Neuronal stem cell (in vitro differentiated cells): Measurements from ENCODE around the gene RAB3GAP1. TPM values are rescaled to one million over a fixed set of nuclear protein-coding genes. Genes with fewer than 3 reads are reported as not detected.

ENCODE experiments used
- DNase-seq: peaks from one replicate; pipeline ENCODE4 v3.0.0-alpha.2; 2013; ENCODE audit warnings: low spot score
- H2AFZ ChIP-seq: one replicate; pipeline ENCODE4 v1.6.1; 2013; ENCODE audit warnings: mild to moderate bottlenecking, low read length, inconsistent platforms
- H2AK5ac ChIP-seq: 2 replicates; pipeline ENCODE4 v1.6.1; 2013; ENCODE audit warnings: low read depth, mild to moderate bottlenecking, inconsistent platforms, low read length, moderate library complexity, mixed read lengths
- H2BK120ac ChIP-seq: 2 replicates; pipeline ENCODE4 v1.6.1; 2013; ENCODE audit warnings: low read depth, mild to moderate bottlenecking, inconsistent platforms, low read length, moderate library complexity, mixed read lengths
- H2BK12ac ChIP-seq: one replicate; pipeline ENCODE4 v1.6.1; 2013; ENCODE audit warnings: low read length, inconsistent platforms
- H2BK15ac ChIP-seq: 2 replicates; pipeline ENCODE4 v1.6.1; 2013; ENCODE audit warnings: mild to moderate bottlenecking, low read length, inconsistent platforms, mixed read lengths
- H2BK5ac ChIP-seq: one replicate; pipeline ENCODE4 v1.6.1; 2013; ENCODE audit warnings: inconsistent platforms, mild to moderate bottlenecking, low read length, moderate library complexity
- H3K14ac ChIP-seq: one replicate; pipeline ENCODE4 v1.6.1; 2013; ENCODE audit warnings: low read length, inconsistent platforms
- H3K18ac ChIP-seq: 2 replicates; pipeline ENCODE4 v1.6.1; 2013; ENCODE audit warnings: low read length, inconsistent platforms
- H3K23ac ChIP-seq: 2 replicates; pipeline ENCODE4 v1.6.1; 2013; ENCODE audit warnings: low read depth, mild to moderate bottlenecking, mixed read lengths, low read length, inconsistent platforms; ENCODE audit not compliant: poor library complexity
- H3K27ac ChIP-seq: replicated peaks from 3 replicates; pipeline ENCODE4 v1.5.1; 2013; ENCODE audit warnings: low read length, inconsistent platforms
- H3K27me3 ChIP-seq, 3 experiments: 2 replicates each; pipeline ENCODE4 v1.6.1; 2013; ENCODE audit warnings: low read length in 3 of 3, mild to moderate bottlenecking in 2 of 3, inconsistent platforms in 1 of 3, low read depth in 1 of 3, mixed read lengths in 1 of 3, moderate library complexity in 1 of 3; ENCODE audit not compliant: control insufficient read depth in 3 of 3, insufficient read depth in 3 of 3
- H3K36me3 ChIP-seq, 2 donors: replicated peaks in 1 of 2; 2 replicates each; pipeline ENCODE4 v1.6.1; 2013; ENCODE audit warnings: low read length in 2 of 2; ENCODE audit not compliant: control insufficient read depth in 2 of 2, insufficient read depth in 2 of 2
- H3K4ac ChIP-seq: 2 replicates; pipeline ENCODE4 v1.6.1; 2013; ENCODE audit warnings: inconsistent platforms, mild to moderate bottlenecking, low read length, moderate library complexity
- H3K4me1 ChIP-seq, 2 donors: 1 replicate in 1 of 2; 2 replicates in 1 of 2; pipeline ENCODE4 v1.6.1; 2013; ENCODE audit warnings: low read length in 2 of 2, low read depth in 1 of 2; ENCODE audit not compliant: control insufficient read depth in 2 of 2, insufficient read depth in 1 of 2
- H3K4me2 ChIP-seq: one replicate; pipeline ENCODE4 v1.6.1; 2013; ENCODE audit warnings: mild to moderate bottlenecking, low read length, inconsistent platforms; ENCODE audit not compliant: insufficient read depth, poor library complexity, severe bottlenecking
- H3K4me3 ChIP-seq, 2 donors: 2 replicates each; pipeline ENCODE4 v1.5.1; 2013; ENCODE audit warnings: low read length in 2 of 2, mild to moderate bottlenecking in 2 of 2, inconsistent platforms in 1 of 2, moderate library complexity in 1 of 2
- H3K79me1 ChIP-seq: one replicate; pipeline ENCODE4 v1.6.1; 2013; ENCODE audit warnings: low read depth, mild to moderate bottlenecking, inconsistent platforms, low read length, moderate library complexity
- H3K9ac ChIP-seq: one replicate; pipeline ENCODE4 v1.6.1; 2013; ENCODE audit warnings: mild to moderate bottlenecking, low read depth, low read length, inconsistent platforms; ENCODE audit not compliant: poor library complexity
- H3K9me3 ChIP-seq, 2 donors: replicated peaks in 1 of 2; 2 replicates each; pipeline versions ENCODE3 to v1.6.1; 2013; ENCODE audit warnings: low read length in 2 of 2, mild to moderate bottlenecking in 2 of 2, inconsistent platforms in 1 of 2, low read depth in 1 of 2, mixed read lengths in 1 of 2, moderate library complexity in 1 of 2; ENCODE audit not compliant: control insufficient read depth in 2 of 2, insufficient read depth in 1 of 2
- H4K8ac ChIP-seq: one replicate; pipeline ENCODE4 v1.6.1; 2013; ENCODE audit warnings: low read depth, mild to moderate bottlenecking, inconsistent platforms, low read length, moderate library complexity
- H4K91ac ChIP-seq: one replicate; pipeline ENCODE4 v1.6.1; 2013; ENCODE audit warnings: low read length, low read depth, mild to moderate bottlenecking, inconsistent platforms; ENCODE audit not compliant: poor library complexity
- WGBS, 2 donors: extraction: QIAGEN DNeasy Blood & Tissue Kit; methylation state at CpG; one replicate each; pipeline ENCODE4 v1.1.7; 2013; ENCODE audit warnings: missing lambda C conversion rate in 2 of 2, mixed read lengths in 1 of 2; ENCODE audit not compliant: insufficient read length in 2 of 2, insufficient replicate concordance in 1 of 2; ENCODE audit errors: extremely low coverage in 2 of 2; 5-methylcytosine and 5-hydroxymethylcytosine counted together
- polyA plus RNA-seq, 2 experiments: library from polyadenylated mRNA; stranded (reverse); fragments of 200-250 nt; gene quantifications; one replicate each; pipeline ENCODE4 v1.2.3, GENCODE V29; 2013

The RAB3GAP1 gene
- polyA plus RNA-seq (2013, experiment 1 of 2) = 22.2 TPM
- polyA plus RNA-seq (2013, experiment 2 of 2) = 21.0 TPM

DNA sequence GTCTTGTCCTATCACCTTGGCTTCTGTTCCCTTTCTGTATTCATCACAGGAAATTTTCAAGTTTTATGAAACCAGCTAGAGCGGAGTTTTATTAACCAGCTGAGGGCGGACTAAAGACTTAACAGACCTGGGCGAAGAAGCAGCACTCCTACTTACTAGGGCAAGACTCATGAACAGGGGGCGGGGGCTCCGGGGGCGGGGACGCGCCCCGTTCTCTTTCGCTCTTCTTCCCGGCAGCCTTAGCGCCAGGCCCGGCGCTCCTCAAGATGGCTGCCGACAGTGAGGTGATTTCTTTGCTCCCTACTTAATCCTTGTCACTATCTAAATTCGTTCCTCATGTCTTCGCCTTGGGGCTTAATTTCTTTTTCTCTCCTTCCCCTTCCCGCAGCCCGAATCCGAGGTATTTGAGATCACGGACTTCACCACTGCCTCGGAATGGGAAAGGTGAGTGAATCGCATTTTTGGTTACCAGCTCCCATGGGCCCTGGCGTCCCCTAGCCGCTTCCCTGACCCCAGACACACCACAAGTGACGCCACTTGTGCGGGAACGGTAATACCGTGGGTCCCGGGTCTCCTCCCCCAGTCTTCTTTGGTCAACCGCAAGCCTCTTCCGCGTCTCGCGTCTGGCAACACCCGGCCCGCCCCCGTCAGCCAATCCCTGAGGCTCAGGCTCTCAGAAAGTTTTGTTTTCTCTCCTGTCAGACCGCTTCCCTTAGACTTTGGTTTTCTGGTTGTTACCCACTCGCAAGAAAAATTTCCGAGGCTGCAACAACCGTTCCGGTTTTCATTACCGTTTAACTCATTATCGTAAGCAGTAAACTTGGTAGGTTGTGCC is at the start of gene RAB3GAP1:
Gene RAB3GAP1 (plus strand): TSS at position 251 of the 835 bp plus-strand sequence. CDS start 16 bp downstream, at position 267.
- Histone ChIP-seq H2AFZ (peak within 1 kb of the TSS; percentile 97), H2BK15ac (no peak within 1 kb of the TSS), H3K9ac (peak within 1 kb of the TSS; percentile 86), H3K4me3 (peak within 1 kb of the TSS; percentile 92 to 100), H4K8ac (no peak within 1 kb of the TSS), H2AK5ac (peak within 1 kb of the TSS; percentile 30), H3K27ac (peak within 1 kb of the TSS; percentile 38), H2BK120ac (no peak within 1 kb of the TSS), H3K18ac (peak within 1 kb of the TSS; percentile 22), H3K14ac (no peak within 1 kb of the TSS), H3K27me3 (no peaks in the 10 kb centered on the region), H3K4ac (no peak within 1 kb of the TSS), H3K23ac (no peak within 1 kb of the TSS), H3K4me1 (peaks cover 11 to 12% of the 10 kb centered on the region in 2 donors), H3K9me3 (peaks cover 0 to 2% of the 10 kb centered on the region in 2 donors), H2BK5ac (no peak within 1 kb of the TSS), H4K91ac (no peak within 1 kb of the TSS), H3K36me3 (peaks cover 0 to 8% of the 10 kb centered on the region in 2 donors), H2BK12ac (no peak within 1 kb of the TSS), H3K79me1 (peaks cover 3% of the 10 kb centered on the region), H3K4me2 (peak within 1 kb of the TSS; percentile 67)
- DNase-seq = peak; percentile 66
- WGBS, 2 donors = no CpG with 5 or more reads among the region's 45 CpGs

DNA sequence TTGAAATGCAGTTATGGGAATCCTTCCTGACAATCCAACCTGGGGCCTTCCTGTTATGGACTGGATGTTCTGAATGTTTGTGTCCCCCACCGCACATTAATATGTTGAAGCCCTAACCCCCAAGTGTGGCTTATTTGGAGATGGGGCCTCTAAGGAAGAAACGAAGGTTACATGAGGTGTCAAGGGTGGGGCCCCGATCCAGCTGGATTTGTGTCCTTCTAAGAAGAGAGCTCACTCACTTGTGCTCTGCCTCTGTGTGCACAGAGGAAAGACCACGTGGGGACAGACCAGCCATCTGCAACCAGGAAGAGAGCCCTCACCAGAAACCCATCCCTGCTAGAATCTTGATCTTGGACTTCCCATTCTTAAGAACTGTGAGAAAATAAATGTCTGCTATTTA is 49.3 kb upstream of the RAB3GAP1 start:
- H2BK120ac ChIP-seq = no peak overlapping the region
- H3K27me3 ChIP-seq = peaks cover 0 to 3% (median 0%) of the 10 kb centered on the region in 3 experiments
- no peak overlapping the region for H3K4ac ChIP-seq
- H3K27ac ChIP-seq = no peak overlapping the region
- H3K14ac ChIP-seq = no peak overlapping the region
- no peak overlapping the region for H2BK12ac ChIP-seq
- no peak overlapping the region for H2BK5ac ChIP-seq
- no peak overlapping the region for H2AFZ ChIP-seq
- no peak overlapping the region for H3K9ac ChIP-seq
- H2BK15ac ChIP-seq = no peak overlapping the region
- H3K79me1 ChIP-seq = no peaks in the 10 kb centered on the region
- DNase-seq = no peak
- no peaks in the 10 kb centered on the region for H3K4me1 ChIP-seq
- H3K9me3 ChIP-seq = no peaks in the 10 kb centered on the region
- no peaks in the 10 kb centered on the region for H3K36me3 ChIP-seq
- H2AK5ac ChIP-seq = no peak overlapping the region
- H3K18ac ChIP-seq = no peak overlapping the region
- WGBS, 2 donors = no CpG with 5 or more reads among the region's 4 CpGs
- no peak overlapping the region for H3K4me2 ChIP-seq
- no peak overlapping the region for H3K23ac ChIP-seq
- H4K91ac ChIP-seq = no peak overlapping the region
- no peak overlapping the region for H3K4me3 ChIP-seq
- H4K8ac ChIP-seq = no peak overlapping the region

GRCh38 chr2:135004005-135004746 is 47.9 kb upstream of the RAB3GAP1 start:
- Histone ChIP-seq H3K27ac (no peak overlapping the region), H3K4me1 (no peaks in the 10 kb centered on the region), H3K9me3 (no peaks in the 10 kb centered on the region), H3K36me3 (no peaks in the 10 kb centered on the region), H2BK120ac (no peak overlapping the region), H3K4me2 (no peak overlapping the region), H2AK5ac (no peak overlapping the region), H2BK15ac (no peak overlapping the region), H3K14ac (no peak overlapping the region), H3K23ac (no peak overlapping the region), H3K27me3 (peaks cover 0 to 3% (median 0%) of the 10 kb centered on the region in 3 experiments), H4K8ac (no peak overlapping the region), H3K4ac (no peak overlapping the region), H3K4me3 (no peak overlapping the region), H3K9ac (no peak overlapping the region), H2BK12ac (no peak overlapping the region), H3K79me1 (no peaks in the 10 kb centered on the region), H4K91ac (no peak overlapping the region), H2BK5ac (no peak overlapping the region), H3K18ac (no peak overlapping the region), H2AFZ (peak overlapping the region; percentile 75)
- DNase-seq = peak; percentile 65
- no CpG with 5 or more reads among the region's 17 CpGs for WGBS, 2 donors

DNA sequence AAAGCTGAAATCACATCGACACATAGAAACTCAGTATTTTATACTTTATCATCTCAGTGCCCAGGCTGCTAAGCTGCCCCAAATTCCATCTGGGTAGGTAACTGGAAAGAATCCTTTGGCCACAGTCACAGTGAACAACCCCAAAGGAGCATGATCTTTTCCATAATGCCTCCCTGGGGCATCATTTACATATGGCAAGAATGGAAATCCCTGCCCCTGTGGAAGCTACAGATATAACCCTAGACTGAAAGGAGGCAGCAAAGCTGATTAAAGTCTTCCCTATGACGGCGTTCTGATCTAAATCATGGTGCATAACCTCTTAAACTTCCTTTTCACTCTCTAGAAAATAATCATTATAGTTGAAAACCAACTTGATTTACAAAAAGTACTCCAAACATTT is 46.3 kb upstream of the RAB3GAP1 start:
- no peak for DNase-seq
- H3K27ac ChIP-seq = no peak overlapping the region

More for the DNA sequence above, 46.3 kb upstream of the RAB3GAP1 start:
- Histone ChIP-seq H3K4ac (no peak overlapping the region), H2BK15ac (no peak overlapping the region), H3K14ac (no peak overlapping the region), H3K9ac (no peak overlapping the region), H3K4me1 (no peaks in the 10 kb centered on the region), H2BK120ac (no peak overlapping the region), H3K79me1 (no peaks in the 10 kb centered on the region), H4K91ac (no peak overlapping the region), H2BK12ac (no peak overlapping the region), H2AK5ac (no peak overlapping the region), H3K4me3 (no peak overlapping the region), H3K36me3 (no peaks in the 10 kb centered on the region), H2AFZ (no peak overlapping the region), H3K27me3 (peaks cover 0 to 3% (median 0%) of the 10 kb centered on the region in 3 experiments), H3K18ac (no peak overlapping the region), H3K4me2 (no peak overlapping the region), H2BK5ac (no peak overlapping the region), H4K8ac (no peak overlapping the region), H3K23ac (no peak overlapping the region), H3K9me3 (no peaks in the 10 kb centered on the region)
- no CpG with 5 or more reads among the region's 3 CpGs for WGBS, 2 donors
